GM18508 (cell line): Measurements from ENCODE around the gene FLT1.

Experiments
- ATAC-seq: cut with Tn5 transposase; IDR thresholded peaks from one replicate; pipeline ENCODE4 v1.9.1; 2021; ENCODE audit warnings: moderate number of reproducible peaks; ENCODE audit not compliant: insufficient read depth, unreplicated experiment

Gene FLT1

GRCh38 chr13:28438067-28438466 is 56.9 kb downstream of the FLT1 start:
- ATAC-seq, result no peak

DNA sequence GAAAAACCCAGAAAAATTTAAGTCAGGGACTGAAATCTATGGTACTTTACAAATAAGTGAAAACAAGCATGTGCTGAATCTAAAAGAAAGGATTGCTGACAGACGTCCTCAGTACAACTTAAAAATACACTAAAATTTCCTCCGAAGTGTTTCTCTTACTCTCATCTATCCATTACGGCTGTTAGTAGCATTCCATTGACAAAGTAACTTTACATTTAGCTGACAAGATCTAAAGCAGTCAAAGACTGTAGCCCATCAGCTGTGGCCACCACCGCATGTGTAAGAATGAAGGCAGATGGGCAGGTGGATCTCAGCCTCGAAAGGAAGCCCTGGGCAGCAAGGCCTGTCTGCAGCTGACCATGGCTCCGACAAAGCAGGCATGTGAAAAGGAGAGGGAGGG is 59.0 kb downstream of the FLT1 start:
- ATAC-seq, result no peak

DNA sequence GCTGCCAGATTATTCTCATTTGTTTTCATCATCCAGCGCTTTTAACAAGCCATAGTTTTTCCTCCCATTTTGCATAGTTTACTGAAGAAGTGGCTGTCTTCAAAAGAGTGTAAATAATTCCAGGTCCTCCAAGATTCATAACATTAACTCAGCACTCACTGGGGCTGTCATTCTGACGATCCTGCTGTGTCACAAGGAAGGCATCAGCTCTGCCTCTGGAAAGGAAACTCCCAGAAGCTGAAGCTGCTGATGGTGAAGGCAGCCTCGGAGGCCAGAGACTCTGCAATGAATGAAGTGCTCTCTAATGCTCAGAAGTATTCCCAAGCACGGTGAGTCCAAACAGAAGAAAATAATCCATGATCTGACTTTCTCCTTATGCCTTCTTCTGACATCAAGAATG is 60.0 kb downstream of the FLT1 start:
- ATAC-seq, result no peak

DNA sequence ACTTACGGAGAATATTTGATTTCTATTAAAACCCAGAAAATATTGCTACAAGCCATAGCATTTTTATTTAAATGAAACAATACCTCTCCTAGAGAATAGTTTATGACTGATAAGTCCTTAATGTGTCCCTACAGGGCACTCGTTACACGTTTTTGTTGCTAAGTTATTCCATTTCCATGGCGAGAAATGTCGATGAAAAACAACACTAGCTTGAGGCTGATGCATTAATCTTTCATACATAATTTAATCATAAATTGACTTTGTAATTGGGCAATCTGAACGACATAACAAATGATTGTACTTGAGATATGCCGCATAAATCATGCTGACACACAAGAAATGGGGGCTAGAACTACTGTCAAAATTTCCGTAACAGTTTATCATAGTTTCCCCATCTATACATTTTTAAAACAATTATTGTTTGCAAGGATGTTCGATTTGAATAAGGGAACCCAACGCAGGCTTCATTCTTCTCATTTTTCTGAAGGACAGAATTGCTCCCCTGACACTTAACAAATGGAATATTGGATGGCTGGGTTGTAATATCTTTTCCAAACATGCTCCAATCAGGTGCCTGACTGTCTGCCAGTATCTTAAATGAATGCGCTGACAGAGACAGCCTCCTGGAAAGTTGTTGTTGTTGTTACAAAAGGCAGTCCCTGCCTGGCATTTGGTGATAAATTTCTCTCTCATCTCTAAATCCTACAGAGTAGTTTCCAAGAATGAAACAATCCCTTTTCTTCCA is 61.9 kb downstream of the FLT1 start:
- no peak for ATAC-seq

DNA sequence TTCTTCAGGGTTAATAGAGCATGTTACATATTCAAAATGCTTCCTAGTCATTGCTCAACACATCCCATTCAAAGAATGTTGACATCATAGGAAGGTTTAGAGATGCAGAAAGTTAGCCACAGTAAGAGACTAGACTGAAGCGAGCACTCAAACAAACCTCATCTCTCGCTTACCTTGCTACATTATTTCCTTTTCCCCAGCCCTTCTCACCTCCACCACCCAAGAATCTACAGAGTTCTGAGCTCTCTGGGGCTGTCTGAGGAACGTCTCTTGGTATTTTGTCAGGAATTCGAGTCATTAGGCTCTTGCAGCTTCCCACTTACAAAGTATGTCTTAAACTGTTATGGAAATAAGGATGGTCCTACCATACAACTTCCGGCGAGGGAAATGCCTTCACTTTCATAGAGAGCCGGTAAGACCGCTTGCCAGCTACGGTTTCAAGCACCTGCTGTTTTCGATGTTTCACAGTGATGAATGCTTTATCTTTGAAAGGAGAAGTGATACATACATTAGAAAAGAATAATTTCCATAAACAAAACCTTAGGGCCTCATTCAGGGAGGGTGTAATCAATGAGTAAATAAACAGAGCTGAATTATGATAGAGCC is 65.1 kb downstream of the FLT1 start:
- peak; percentile 87 for ATAC-seq

GRCh38 chr13:28429096-28429495 is 65.8 kb downstream of the FLT1 start:
- ATAC-seq, result no peak

GRCh38 chr13:28426381-28426780 is 68.5 kb downstream of the FLT1 start:
- ATAC-seq, result no peak

- no peak for ATAC-seq
These were observed 69.1 kb downstream of the FLT1 start for GRCh38 chr13:28425793-28426192.

- no peak for ATAC-seq
These were observed 70.4 kb downstream of the FLT1 start for GRCh38 chr13:28424541-28424940.

- peak; percentile 59 for ATAC-seq
These were observed 71.9 kb downstream of the FLT1 start for GRCh38 chr13:28423010-28423409.

DNA sequence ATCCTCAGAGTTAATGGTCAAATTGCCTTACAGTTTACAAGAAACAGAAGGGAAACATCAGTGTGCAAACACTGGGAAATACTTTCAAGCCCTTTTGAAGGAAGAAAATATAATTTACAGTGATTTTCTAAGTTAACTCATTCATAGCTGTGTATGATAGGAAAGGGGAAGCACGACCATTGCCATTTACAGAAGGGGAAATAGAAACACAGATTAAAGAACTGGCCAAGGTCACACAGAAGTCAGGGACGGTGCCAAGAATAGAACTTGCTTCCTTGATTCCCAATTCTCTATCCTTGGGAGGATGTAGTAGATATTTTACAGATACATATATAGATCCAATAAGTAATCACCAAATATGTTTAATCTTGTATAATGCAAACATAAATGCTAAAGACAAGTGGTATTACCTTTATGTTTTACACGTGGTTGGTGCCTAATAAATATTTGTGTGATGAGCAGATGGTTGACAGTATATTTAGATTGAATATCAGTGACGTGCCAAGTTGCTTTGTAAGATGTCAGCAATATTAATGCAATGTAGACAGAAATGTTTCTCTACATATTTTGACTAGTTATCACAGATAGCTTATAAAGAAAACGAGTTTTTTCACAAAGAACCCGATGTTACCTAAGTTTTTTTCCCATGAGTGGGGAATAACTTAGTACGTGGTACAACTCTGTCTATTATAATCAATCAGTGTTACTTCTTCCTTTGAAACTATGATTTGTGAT is 73.1 kb downstream of the FLT1 start:
- no peak for ATAC-seq

DNA sequence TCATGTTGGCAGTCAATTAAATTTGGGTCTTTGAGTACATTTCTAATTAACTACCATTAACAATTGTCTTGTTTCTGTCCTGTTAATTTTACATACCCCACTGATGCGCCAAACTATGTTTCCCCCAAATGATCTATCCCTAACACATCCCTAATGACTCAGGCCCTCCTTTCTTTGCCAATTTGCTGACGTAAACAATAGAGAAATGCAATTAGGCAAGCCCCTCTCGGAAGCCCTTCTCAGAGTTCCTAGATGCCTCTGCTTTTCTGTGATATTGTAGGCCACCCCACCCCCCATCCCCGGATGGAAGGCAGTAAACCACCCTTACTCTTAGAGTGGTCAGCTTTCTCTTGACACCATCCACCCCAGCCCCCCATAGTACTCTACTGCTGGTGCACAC is 74.2 kb downstream of the FLT1 start:
- ATAC-seq, result no peak

- no peak for ATAC-seq
These were observed 78.9 kb downstream of the FLT1 start for GRCh38 chr13:28415994-28416421.

DNA sequence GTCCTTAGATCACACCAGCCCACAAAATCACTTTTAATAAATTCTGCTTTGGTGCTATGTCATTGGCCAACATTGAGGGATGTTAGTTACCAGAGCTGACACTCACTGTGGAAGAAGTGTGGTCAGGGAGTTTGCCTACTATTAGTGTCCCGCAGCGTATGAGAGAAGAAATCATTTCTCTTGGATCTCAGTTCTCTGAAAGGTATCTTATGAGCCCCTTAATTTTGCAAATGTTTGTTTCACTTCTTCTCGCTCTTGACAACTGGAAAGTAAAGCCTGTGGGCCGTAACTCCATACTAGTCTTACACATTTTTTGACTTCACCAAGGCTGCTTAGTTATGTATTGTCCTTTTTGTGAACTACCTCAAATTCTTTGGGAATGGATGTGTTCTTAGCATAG is 80.9 kb downstream of the FLT1 start:
- no peak for ATAC-seq

DNA sequence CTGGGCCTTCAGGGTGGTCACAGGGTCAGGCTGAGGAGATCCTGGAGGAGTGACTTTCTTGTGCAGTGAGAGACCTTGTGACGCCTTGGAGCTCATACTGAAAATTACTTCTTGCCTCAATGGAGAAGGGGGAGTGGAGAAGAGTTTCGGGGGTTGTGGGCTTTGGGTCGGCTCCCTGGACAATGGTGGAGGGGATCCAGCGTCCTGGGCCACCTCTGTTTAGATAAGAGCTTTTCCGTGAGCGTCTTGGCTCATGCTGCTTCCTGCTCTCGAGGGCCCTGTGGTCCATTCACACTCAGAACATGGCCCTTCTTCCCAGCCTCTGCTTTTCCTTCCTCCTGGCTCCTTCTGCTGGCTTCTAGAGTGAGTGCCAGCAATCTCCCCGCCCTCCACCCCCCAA is 81.9 kb downstream of the FLT1 start:
- no peak for ATAC-seq

GRCh38 chr13:28411831-28412353 is 83.0 kb downstream of the FLT1 start:
- no peak for ATAC-seq

DNA sequence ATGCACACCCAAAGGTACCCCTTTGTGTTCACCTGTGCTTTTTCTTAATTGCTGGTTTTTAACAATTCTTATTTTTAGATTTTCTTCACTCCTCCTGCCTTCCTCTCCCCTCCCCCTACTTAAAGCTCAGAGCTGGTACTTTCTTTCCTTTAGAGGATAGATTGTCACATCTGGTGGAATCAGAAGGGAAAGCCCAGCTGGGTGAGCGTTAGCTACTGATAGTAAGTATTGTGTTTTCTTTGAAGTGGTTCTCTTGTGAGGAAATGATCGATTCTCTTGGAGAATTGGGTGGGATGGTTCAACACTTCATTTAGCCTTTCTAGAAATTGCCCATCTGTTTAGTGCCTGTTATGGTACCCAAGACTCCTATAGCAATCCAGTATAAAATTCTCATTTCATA is 84.8 kb downstream of the FLT1 start:
- ATAC-seq, result no peak

GRCh38 chr13:28409648-28410047 is 85.3 kb downstream of the FLT1 start:
- no peak for ATAC-seq

DNA sequence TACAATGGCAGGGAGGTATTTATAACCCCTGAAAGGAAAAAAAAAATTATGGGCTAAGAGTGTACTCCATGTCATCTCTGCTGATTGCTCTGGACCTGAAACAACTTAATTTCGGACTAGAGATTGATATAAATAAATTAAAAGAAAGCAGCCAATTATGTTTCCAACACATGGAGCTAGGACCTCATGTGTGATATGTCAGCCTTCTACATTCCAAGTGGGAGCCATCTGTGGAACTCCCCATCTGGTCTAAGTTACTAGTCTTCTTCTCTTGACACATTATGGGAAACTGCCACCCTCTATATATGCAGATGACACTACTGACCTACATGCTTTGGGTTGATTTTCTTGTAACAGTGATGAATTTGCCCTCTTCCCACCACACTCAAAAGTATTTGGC is 86.1 kb downstream of the FLT1 start:
- no peak for ATAC-seq

DNA sequence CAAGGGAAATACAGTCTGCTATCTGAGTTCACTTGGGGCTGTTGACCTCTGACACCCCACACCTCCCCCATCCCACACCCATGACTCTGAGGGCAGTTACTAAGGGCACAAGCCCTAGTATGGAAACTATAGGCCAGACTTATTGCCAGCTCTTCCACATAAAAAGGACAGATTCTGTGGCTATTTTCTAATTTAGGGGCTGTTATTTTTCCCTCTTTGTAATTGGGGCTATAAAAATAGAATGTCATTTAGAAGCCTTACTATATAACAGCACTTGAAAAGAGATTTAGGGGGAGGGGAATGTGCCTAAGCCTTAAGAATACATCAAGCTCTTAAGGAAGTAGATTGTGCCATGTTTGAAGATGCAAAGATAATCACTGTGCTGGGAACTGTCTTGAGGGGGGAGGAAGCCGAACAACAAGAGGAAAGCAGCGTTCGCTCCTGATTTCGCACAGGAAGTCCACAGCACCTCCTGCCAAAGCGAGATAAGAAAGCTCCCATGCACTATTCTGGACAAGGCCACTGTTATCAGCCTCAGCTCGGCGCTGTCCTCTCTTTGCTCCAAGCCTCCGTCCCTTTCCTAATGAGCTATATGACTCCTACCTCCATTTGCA is 86.6 kb downstream of the FLT1 start:
- ATAC-seq, result no peak

DNA sequence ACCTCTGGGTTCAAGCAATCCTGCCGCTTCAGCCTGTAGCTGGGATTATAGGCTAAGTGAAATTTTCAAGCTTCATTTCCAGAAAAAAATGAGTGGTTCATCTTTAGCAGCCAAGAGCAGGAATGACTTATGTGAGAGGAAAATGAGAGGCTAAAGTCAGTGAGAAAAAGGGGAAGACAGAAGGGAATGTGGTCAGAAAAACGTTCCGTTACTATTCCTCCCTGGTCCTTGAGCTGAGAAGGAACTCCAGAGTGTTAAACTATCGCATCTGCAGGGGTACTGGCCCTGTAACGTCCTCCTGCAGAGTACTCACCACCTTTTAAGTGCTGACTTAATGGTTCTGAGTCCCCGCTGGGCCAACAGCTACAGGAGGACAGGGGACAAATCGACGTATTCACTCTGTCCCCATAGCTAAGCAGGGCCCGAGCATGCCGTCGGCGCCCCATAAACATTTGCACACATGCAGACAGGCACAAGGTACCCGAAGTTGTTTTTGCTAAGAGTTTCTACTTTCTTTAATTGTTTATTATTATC is 88.1 kb downstream of the FLT1 start:
- ATAC-seq, result no peak
